BLaER1 treated with 17β-estradiol and CSF1 and Interleukin-3, amounts not matched to agents 10 nM and 100 nM (cell line): ENCODE measurements around the gene ARHGAP15.

ENCODE experiments used
- H3K27ac ChIP-seq, 11 experiments: shearing (Covaris generic); formaldehyde crosslinking; 2 replicates each; pipeline ENCODE4 v1.8.1; 2022
- H3K27me3 ChIP-seq, 11 experiments: shearing (Covaris generic); formaldehyde crosslinking; 2 replicates each; pipeline ENCODE4 v1.8.1; 2022
- H3K36me3 ChIP-seq, 11 experiments: shearing (Covaris generic); formaldehyde crosslinking; 2 replicates each; pipeline ENCODE4 v1.8.1; 2022
- H3K4me1 ChIP-seq, 10 experiments: shearing (Covaris generic); formaldehyde crosslinking; 2 replicates each; pipeline ENCODE4 v1.8.1; 2022
- H3K4me2 ChIP-seq, 11 experiments: shearing (Covaris generic); formaldehyde crosslinking; 2 replicates each; pipeline ENCODE4 v1.8.1; 2022
- H3K4me3 ChIP-seq, 10 experiments: shearing (Covaris generic); formaldehyde crosslinking; 2 replicates each; pipeline ENCODE4 v1.8.1; 2022
- H3K9ac ChIP-seq, 11 experiments: shearing (Covaris generic); formaldehyde crosslinking; 2 replicates each; pipeline ENCODE4 v1.8.1; 2022
- H3K9me3 ChIP-seq, 11 experiments: shearing (Covaris generic); formaldehyde crosslinking; replicated peaks in 1 of 11; 2 replicates each; pipeline ENCODE4 v1.8.1; 2022
- H4K20me1 ChIP-seq, 11 experiments: shearing (Covaris generic); formaldehyde crosslinking; 2 replicates each; pipeline ENCODE4 v1.8.1; 2022
- Cebpa-rat ChIP-seq, 11 experiments: shearing (Covaris generic); IDR thresholded peaks; 2 replicates each; pipeline ENCODE4 v1.8.1; 2022

Gene ARHGAP15

DNA sequence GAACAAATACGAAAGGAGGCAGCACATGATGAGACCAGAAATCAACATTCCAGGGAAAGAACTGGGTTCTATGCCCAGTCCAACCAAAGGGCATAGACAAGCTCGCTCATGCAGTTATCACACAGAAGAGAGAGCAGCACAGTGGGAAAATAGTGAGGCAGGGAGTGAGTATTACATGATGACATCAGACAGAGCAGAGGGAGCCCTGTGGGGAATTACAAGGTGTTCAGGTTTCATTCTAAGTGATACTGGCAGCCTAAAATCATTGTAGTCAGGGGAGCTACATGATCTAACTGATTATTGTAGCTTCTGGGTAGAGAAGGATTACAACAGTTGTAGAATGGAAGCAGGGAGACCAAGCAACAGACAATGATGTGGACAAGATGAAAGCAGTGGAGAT is 658.5 kb downstream of the ARHGAP15 start:
- Histone ChIP-seq H3K9ac (no peak overlapping the region), H3K9me3 (no peaks in the 10 kb centered on the region), H3K36me3 (no peaks in the 10 kb centered on the region), H3K4me2 (no peak overlapping the region), H3K4me3 (no peak overlapping the region), H3K4me1 (no peaks in the 10 kb centered on the region), H4K20me1 (no peaks in the 10 kb centered on the region), H3K27me3 (no peaks in the 10 kb centered on the region), H3K27ac (no peak overlapping the region)
- TF ChIP-seq Cebpa-rat (IDR thresholded peaks at IDR 0.05), result no peak

DNA sequence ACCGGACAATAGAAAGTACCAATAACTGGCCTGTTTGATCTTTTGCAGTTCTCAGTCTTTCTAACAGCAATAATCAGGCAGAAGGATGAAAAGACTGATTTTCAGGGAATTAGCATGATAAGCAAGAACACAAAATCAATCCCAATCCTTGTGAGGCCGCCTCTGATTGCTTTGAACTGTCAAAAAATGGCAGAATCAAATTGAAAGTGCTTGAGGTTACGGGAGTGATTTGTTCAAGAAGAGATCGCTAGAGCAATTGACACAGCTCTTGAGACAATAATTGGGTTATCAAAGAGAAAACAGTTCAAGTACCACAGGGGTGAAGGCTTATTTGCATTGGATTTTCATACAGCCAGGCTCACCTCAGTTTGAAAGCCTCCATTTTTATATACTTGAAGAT is 663.4 kb downstream of the ARHGAP15 start:
- Histone ChIP-seq H4K20me1 (no peaks in the 10 kb centered on the region), H3K4me3 (no peak overlapping the region), H3K9ac (no peak overlapping the region), H3K36me3 (no peaks in the 10 kb centered on the region), H3K4me2 (no peak overlapping the region), H3K4me1 (no peaks in the 10 kb centered on the region), H3K9me3 (no peaks in the 10 kb centered on the region), H3K27me3 (no peaks in the 10 kb centered on the region), H3K27ac (no peak overlapping the region)
- no peak for TF ChIP-seq Cebpa-rat (IDR thresholded peaks at IDR 0.05)

DNA sequence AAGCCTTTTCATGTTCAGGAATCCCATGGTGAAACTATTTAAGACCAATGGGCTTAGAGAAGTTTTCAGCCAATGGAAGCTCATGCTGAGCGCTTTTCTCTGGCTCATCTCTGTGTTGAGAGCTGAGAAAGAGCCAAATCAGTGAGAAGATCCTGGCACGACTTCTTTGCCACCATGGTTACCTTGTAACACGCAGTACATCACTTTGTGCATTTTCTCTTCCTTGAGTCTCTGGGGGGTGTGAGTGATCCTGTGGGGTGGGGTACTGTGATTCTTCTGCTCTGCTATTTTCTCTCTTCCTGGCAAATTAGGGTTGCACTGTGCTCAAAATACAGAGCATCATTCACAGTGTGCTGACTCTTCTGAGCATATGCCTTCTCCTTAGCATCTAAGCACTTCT is 664.2 kb downstream of the ARHGAP15 start:
- H3K27me3 ChIP-seq, result no peaks in the 10 kb centered on the region
- no peak overlapping the region for H3K27ac ChIP-seq
- H4K20me1 ChIP-seq, result no peaks in the 10 kb centered on the region
- H3K4me3 ChIP-seq, result no peak overlapping the region
- no peak for TF ChIP-seq Cebpa-rat (IDR thresholded peaks at IDR 0.05)
- no peaks in the 10 kb centered on the region for H3K36me3 ChIP-seq
- no peak overlapping the region for H3K4me2 ChIP-seq
- no peaks in the 10 kb centered on the region for H3K4me1 ChIP-seq
- H3K9me3 ChIP-seq, result no peaks in the 10 kb centered on the region
- H3K9ac ChIP-seq, result no peak overlapping the region

DNA sequence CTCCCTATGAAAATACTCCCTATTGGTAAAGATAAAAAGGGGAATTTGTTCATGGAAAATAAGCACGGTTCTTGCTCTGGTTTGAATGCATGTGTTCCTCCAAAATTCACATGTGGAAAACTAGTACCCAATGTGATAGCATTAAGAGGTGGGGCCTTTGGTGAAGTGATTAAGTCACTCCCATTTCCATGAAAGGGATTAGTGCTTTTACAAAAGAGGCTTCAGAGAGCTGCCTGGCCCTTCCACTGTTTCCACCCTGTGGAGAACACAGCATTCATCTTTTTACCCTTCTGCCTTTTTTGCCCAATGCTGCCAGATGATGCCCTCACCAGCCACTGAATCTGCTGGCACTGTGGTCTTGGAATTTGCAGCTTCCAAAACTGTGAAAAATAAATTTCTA is 666.8 kb downstream of the ARHGAP15 start:
- TF ChIP-seq Cebpa-rat (IDR thresholded peaks at IDR 0.05), result no peak
- H3K4me1 ChIP-seq, result no peaks in the 10 kb centered on the region
- no peak overlapping the region for H3K9ac ChIP-seq
- no peak overlapping the region for H3K4me3 ChIP-seq
- no peaks in the 10 kb centered on the region for H4K20me1 ChIP-seq
- H3K9me3 ChIP-seq, result peaks cover 0 to 6% (median 0%) of the 10 kb centered on the region in 11 experiments; a peak in 1 of 22 replicates
- H3K36me3 ChIP-seq, result no peaks in the 10 kb centered on the region
- H3K27me3 ChIP-seq, result no peaks in the 10 kb centered on the region
- H3K4me2 ChIP-seq, result no peak overlapping the region
- no peak overlapping the region for H3K27ac ChIP-seq

DNA sequence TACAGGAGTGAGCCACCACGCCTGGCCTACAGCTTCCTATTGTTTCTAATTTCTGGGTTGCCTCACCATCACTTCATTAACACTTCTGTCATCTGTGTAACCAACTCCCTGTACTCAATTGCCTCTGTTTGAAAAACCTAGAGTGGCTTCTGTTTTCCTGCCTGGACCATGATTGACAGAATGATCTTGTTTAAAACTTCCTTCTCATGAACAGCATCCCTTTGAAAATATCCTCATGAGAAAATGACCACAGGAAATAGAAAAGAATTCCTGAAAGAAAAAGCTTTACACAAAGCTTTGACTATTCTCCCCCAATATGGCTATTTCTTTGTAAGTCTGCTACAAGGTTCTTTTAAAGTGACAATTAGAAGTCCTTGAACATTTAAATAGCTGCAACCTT is 672.3 kb downstream of the ARHGAP15 start:
- Histone ChIP-seq H3K4me2 (no peak overlapping the region), H4K20me1 (no peaks in the 10 kb centered on the region), H3K4me3 (no peak overlapping the region), H3K27ac (no peak overlapping the region), H3K27me3 (no peaks in the 10 kb centered on the region), H3K36me3 (no peaks in the 10 kb centered on the region), H3K9ac (no peak overlapping the region), H3K9me3 (peaks cover 0 to 6% (median 0%) of the 10 kb centered on the region in 11 experiments; a peak in 1 of 22 replicates), H3K4me1 (no peaks in the 10 kb centered on the region)
- TF ChIP-seq Cebpa-rat (IDR thresholded peaks at IDR 0.05), result no peak

DNA sequence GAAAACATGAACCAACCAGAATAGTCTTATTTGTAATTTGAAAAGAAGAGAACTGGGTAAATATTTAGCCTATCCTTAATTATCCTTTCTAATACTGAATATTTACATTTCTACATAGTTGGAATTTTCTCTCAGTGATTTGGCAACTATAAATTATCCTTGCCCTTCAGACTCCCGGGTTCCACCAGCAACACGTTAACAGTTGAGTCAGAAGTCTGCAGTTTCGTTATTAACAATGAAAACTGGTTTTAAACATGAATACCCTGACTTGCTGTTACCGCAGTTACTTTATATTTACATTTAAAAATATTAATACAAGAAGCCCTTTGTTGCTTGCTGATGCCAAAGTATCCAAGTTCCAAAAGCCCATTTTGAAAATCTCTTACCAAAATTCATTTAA is 673.0 kb downstream of the ARHGAP15 start:
- no peak for TF ChIP-seq Cebpa-rat (IDR thresholded peaks at IDR 0.05)
- no peaks in the 10 kb centered on the region for H4K20me1 ChIP-seq
- H3K36me3 ChIP-seq, result no peaks in the 10 kb centered on the region
- no peak overlapping the region for H3K4me2 ChIP-seq
- H3K9me3 ChIP-seq, result peaks cover 0 to 6% (median 0%) of the 10 kb centered on the region in 11 experiments; a peak in 1 of 22 replicates
- no peaks in the 10 kb centered on the region for H3K27me3 ChIP-seq
- H3K4me3 ChIP-seq, result no peak overlapping the region
- no peak overlapping the region for H3K9ac ChIP-seq
- H3K27ac ChIP-seq, result no peak overlapping the region
- H3K4me1 ChIP-seq, result no peaks in the 10 kb centered on the region

DNA sequence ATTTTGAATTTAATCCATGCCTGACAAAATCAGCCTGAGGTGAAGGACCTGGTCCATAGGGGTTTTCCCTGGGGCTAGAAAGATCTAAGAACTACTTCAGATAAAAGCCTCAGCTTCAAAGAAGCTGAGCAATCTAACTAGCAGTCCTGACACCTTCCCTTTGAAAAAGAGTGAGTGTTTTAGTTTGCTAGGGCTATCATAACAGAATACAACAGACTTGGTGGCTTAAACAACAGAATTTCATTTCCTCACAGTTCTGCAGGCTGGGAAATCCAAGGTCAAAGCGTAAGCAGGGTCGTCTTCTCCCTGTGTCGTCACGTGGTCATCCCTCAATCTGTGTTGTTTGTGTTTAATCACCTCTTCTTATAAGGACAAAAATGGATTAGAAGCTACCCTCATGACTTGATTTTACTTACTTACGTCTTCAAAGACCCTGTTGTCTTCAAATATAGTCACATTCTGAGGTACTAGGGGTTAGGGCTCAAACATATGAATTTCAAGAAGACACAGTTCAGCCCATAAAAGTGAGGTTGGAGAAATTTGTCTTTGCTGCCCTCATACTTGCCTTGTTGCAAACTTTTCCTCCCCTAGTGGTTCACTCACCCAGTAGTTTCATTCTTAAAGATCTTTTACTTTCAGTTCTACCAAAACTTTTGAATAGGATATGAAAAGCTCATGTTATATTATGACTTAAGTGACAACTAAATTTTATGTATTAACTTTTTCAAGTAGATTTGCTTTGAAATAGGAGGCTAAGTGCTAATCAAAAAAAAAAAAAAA is 673.8 kb downstream of the ARHGAP15 start:
- Histone ChIP-seq H3K4me1 (peaks cover 0 to 6% (median 0%) of the 10 kb centered on the region in 10 experiments; a peak in 2 of 20 replicates), H3K27me3 (no peaks in the 10 kb centered on the region), H3K27ac (no peak overlapping the region), H3K36me3 (no peaks in the 10 kb centered on the region), H3K4me2 (no peak overlapping the region), H3K9me3 (peaks cover 0 to 6% (median 0%) of the 10 kb centered on the region in 11 experiments; a peak in 1 of 22 replicates), H4K20me1 (no peaks in the 10 kb centered on the region), H3K9ac (no peak overlapping the region), H3K4me3 (no peak overlapping the region)
- no peak for TF ChIP-seq Cebpa-rat (IDR thresholded peaks at IDR 0.05)

DNA sequence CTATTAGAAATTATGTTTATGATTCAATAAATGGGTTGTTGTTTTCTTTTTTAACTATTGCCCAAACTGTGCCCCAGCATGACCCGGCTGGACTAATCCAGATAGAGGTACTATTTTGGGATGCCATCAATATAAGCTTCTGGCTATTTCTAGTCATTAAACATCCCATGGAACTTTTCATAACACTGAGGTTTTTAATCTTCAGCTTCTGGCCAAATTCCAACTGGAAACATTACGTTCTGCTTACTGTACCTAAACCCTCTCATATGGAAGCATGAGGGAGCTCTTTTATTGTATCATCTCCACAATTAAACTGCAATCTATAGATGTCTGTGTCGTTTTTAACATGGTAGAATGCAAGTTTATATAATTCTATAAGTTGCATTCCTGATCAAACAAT is 674.7 kb downstream of the ARHGAP15 start:
- no peak for TF ChIP-seq Cebpa-rat (IDR thresholded peaks at IDR 0.05)
- Histone ChIP-seq H3K9me3 (peaks cover 0 to 2% (median 0%) of the 10 kb centered on the region in 11 experiments; a peak in 1 of 22 replicates), H3K4me2 (no peak overlapping the region), H4K20me1 (no peaks in the 10 kb centered on the region), H3K4me3 (no peak overlapping the region), H3K4me1 (peaks cover 0 to 9% (median 0%) of the 10 kb centered on the region in 10 experiments; a peak in 2 of 20 replicates), H3K27ac (no peak overlapping the region), H3K36me3 (no peaks in the 10 kb centered on the region), H3K27me3 (no peaks in the 10 kb centered on the region), H3K9ac (no peak overlapping the region)

DNA sequence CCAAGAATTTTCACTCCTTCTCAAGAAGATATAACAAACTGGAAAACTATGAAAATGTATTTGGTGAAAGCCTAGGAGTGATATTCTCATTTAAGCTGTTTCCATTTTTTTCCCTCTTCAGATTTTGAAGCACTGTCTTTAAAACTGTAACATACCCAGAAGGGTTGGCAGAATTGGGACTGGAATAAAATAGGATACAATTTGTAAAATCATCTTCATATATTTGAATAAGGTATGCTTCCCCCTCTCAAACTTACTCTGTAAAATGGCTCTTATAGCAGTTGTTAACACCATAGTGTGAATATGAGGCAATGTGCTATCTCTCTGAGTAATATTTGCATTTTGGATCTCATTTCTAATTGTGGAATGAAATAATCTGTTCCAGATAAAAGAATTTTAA is 676.4 kb downstream of the ARHGAP15 start:
- no peaks in the 10 kb centered on the region for H3K36me3 ChIP-seq
- no peaks in the 10 kb centered on the region for H3K9me3 ChIP-seq
- H3K27ac ChIP-seq, result no peak overlapping the region
- H3K4me2 ChIP-seq, result no peak overlapping the region
- H4K20me1 ChIP-seq, result no peaks in the 10 kb centered on the region
- no peak overlapping the region for H3K9ac ChIP-seq
- TF ChIP-seq Cebpa-rat (IDR thresholded peaks at IDR 0.05), result no peak
- H3K4me1 ChIP-seq, result peaks cover 0 to 9% (median 0%) of the 10 kb centered on the region in 10 experiments; a peak in 2 of 20 replicates
- H3K4me3 ChIP-seq, result no peak overlapping the region
- H3K27me3 ChIP-seq, result no peaks in the 10 kb centered on the region

DNA sequence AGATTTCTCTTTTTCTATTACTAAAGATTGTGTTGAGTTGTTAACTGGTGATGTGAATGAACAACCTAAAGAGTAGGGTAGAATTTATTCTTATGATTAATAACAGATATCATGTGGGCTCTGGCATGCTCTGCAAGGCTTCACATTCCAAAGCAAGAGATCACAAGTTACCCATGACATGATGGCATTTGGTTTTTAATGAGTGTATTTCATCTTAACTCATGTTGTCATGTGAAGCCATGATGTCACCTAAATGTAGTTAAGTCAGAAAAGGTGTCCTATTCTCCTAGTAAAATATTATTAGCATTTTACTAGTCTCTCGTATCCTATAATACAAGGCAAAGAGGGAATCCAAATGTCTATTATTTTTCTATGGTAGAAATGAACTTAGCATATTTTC is 678.0 kb downstream of the ARHGAP15 start:
- H3K27ac ChIP-seq, result no peak overlapping the region
- H3K4me1 ChIP-seq, result peaks cover 0 to 9% (median 0%) of the 10 kb centered on the region in 10 experiments; a peak in 2 of 20 replicates
- H3K9me3 ChIP-seq, result no peaks in the 10 kb centered on the region
- no peak overlapping the region for H3K9ac ChIP-seq
- no peak overlapping the region for H3K4me3 ChIP-seq
- H3K36me3 ChIP-seq, result no peaks in the 10 kb centered on the region
- no peak overlapping the region for H3K4me2 ChIP-seq
- TF ChIP-seq Cebpa-rat (IDR thresholded peaks at IDR 0.05), result no peak
- H4K20me1 ChIP-seq, result no peaks in the 10 kb centered on the region
- H3K27me3 ChIP-seq, result no peaks in the 10 kb centered on the region
